ENCODE results near the gene FBXO38.

FBXO38 gene

GRCh38 chr5:148474025-148474511, 90.3 kb downstream of the FBXO38 start:
- DNase-seq (ENCODE audit: low spot score), result no peak

DNA sequence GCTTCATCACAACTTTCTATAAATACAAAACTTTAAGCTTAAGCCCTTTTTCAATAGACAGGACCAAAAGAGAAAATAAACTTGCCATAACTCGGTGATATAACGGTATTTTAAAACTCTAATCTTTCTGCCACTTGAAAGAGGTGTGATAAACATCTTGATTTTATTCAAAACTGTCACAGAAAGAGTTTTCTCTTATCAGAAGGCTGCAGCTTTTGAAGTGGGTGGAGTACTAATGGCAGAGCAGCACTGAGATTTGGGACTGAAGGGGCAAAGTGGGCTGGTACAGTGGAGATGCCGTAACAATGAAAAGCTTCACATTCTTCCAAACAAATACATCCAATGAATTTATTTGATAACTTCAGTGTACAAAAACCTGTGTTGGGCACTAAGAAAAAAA, 92.5 kb downstream of the FBXO38 start:
- DNase-seq (ENCODE audit: low spot score), result no peak

DNA sequence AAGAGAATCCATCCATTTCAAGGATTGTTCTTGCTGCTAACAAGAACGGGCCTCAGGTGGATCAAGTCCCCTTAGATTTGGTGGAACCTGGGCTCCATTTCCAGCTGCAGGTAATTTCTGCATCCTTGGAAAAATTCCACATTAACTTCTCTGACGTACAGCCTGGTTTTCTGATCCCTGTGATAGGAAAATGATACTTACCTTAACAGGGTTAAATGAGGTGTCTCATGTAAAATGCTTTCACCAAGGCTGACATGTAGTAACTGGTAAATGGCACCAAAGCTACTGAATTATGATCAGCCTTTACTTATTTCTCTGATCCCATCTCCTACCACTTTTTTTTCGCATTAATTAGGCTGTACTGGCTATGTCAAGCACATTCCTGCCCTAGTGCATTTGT, 93.7 kb downstream of the FBXO38 start:
- no peak for DNase-seq (ENCODE audit: low spot score)

DNA sequence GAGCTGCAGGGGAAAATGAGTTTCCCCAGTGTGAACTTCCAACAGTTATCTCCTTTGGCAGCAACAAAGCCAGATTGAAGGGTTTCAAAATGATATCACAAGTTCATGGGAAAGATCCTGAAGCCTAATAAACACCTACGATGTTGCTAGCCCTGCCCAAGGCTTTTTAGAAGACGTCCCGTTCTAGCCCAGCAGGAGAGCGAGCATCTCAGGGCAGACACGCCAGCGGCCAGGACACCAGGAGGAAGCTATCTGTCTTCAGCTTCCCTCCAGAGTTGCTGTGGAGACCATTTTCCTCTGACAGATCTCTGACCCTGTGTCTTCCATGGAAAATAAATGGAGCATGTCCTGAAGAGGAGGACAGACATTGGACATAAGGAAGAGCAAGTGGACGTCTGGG, 98.4 kb downstream of the FBXO38 start:
- no peak for DNase-seq (ENCODE audit: low spot score)

- DNase-seq (ENCODE audit: low spot score), result peak; percentile 46
Observed at GRCh38 chr5:148482697-148483462, 99.1 kb downstream of the FBXO38 start.

DNA sequence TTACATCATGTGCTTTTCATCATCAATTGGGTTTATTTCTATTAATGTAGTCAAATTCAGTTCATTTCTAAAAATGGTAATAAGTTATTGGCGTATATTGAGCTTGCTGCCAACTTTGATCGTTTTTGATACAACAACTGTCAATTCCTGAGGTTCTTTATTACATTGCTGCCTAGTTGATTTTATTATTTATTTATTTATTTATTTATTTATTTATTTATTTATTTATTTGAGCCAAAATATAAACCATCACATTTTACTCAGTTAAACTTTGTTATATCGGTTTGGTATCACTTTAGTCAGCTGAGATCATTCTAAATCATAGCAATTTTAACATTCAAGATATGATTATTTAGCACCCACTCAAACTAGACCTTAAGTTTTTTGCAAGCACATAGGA, 100.0 kb downstream of the FBXO38 start:
- no peak for DNase-seq (ENCODE audit: low spot score)

GRCh38 chr5:148484651-148485050, 100.9 kb downstream of the FBXO38 start:
- no peak for DNase-seq (ENCODE audit: low spot score)

DNA sequence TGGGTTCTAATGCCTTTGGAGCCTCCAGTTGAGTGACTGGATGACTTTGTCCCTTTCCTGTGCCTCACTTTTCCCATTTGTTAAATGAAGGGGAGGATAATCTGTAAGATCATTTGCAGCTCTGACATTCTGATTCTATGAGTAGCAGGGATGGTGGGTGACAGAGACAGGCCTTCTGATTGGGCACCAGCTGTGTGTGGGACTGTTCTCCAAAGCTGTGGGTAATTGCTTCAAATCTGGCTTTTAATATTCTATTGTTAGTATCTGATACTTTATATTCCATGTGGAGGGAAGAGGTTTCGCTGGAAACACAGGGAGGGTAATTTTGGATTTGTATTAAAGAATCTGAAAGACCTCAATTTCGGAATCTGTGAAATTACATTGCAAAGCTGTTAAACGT, 102.7 kb downstream of the FBXO38 start:
- DNase-seq (ENCODE audit: low spot score), result no peak

DNA sequence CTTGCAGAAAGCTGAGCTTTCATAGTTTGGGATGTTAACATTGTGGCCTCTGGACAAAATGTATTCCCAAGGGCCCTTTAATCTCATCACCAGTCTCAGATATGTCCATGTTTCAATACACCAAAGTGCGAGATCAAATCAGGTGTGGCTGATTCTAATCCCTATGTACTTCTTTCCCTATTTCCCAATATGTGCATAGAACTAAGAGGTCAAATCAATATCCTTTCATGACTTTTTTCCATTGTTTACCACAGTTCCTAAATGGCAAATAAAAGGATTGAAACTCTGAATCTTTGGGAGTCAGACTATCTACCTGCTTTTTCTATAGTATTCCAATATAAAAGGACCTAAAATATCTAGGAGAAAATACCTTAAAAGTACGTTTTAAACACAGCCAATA, 105.0 kb downstream of the FBXO38 start:
- no peak for DNase-seq (ENCODE audit: low spot score)

DNA sequence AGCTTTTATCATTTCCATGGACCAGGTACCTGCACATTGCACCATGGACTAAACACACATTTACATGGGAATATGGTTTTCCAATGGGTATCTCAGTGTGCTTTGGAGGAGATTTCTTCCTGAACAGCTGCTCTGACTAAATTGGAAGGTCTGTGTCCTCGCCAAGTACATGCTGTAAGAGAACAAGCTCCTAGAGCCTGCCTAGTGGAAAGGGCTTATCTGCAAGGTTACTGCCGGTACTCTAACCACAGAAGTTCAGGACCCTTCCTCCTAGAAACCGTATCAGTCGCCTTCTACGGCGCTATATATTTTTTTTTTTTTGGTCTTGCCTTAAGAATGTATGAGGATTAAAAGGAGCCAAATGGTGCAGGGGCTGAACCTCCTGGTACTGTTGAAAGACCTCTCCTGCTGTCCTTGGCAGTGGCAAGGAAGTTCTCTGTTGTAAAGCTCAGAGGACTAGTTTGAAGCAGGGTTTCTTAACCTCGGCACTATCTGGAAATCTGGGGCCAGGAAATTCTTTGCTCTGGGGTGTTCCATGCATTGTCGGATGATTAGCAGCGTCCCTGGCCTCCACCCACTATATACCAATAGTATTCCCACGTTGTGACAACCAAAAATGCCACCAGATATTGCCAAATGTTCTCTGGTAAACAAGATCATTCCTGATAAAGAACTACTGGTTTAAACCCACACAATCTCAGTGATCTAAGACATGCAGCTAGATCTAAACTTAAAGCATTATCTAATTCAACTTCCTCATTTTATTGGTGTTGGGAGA, 107.4 kb downstream of the FBXO38 start:
- DNase-seq (ENCODE audit: low spot score), result no peak

DNA sequence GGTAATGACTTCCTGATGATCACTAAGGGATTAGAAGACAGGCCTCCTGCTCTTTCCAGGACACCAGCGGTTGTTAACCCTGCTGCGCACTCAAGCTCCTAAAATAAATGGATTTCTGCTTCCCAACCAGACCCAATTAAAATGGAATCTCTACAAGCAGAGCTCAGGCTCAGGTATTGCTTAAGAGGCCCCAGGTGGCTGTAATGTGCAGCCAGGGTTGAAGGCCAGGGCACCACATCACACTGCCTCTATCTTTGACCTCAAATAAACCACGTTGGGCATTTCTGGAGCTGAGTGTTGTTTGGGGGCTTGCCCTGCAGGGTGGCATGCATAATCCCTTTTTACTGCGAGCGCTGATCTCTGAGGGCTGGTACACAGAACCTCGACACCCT, 108.0 kb downstream of the FBXO38 start:
- DNase-seq (ENCODE audit: low spot score), result no peak

- DNase-seq (ENCODE audit: low spot score), result no peak
Observed at GRCh38 chr5:148492351-148492750, 108.6 kb downstream of the FBXO38 start.
